ENCODE data around the gene GALNT12.

DNA sequence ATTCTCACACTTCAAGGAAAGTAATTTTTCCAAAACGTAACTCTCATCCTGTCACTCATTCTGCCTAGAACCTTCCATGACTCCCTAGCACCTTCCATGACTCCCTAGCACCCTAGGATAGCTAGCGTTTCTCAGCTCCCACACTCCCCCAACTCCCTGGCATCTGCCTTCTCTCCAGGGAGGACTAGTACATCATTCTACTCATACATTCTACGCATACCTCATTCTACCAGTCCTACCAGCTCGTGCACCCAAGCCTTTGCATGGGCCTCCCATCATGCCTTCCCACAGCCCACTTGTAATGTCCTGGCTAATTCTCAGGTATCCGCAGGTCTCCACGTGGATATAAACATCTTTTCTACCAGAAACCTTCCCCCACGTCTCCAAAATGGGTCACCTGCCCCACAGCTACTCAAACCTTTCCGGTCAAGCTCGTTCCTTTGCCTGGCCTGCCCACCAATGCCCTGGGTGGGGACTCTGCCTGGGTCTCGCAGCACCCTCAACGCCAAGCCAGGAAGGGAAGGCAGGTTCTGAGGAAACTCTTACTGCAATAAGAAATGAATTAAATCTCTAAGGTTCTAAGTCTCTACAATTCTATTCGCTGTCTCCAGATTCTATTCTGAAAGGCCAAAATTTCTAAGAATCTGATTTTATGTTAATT lies 12.0 kb upstream of the GALNT12 start:
- TF ChIP-seq, protein P1, sequence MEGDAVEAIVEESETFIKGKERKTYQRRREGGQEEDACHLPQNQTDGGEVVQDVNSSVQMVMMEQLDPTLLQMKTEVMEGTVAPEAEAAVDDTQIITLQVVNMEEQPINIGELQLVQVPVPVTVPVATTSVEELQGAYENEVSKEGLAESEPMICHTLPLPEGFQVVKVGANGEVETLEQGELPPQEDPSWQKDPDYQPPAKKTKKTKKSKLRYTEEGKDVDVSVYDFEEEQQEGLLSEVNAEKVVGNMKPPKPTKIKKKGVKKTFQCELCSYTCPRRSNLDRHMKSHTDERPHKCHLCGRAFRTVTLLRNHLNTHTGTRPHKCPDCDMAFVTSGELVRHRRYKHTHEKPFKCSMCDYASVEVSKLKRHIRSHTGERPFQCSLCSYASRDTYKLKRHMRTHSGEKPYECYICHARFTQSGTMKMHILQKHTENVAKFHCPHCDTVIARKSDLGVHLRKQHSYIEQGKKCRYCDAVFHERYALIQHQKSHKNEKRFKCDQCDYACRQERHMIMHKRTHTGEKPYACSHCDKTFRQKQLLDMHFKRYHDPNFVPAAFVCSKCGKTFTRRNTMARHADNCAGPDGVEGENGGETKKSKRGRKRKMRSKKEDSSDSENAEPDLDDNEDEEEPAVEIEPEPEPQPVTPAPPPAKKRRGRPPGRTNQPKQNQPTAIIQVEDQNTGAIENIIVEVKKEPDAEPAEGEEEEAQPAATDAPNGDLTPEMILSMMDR (IDR thresholded peaks at IDR 0.05; ENCODE audit: low read length), result no peak
- TF ChIP-seq EZH2 (IDR thresholded peaks at IDR 0.05; ENCODE audit: borderline replicate concordance, low read length), result no peak
